CD14-positive monocyte (primary cell): Measurements from ENCODE around the gene RAMACL. TPM values are rescaled to one million over a fixed set of nuclear protein-coding genes. Genes with fewer than 3 reads are reported as not detected.

ENCODE experiments used
- DNase-seq, 3 donors: peaks; one replicate each; pipeline ENCODE4 v3.0.0-alpha.2; 2011 to 2022
- H2AFZ ChIP-seq: 2 replicates; pipeline ENCODE4 v1.6.0; 2012; ENCODE audit warnings: mild to moderate bottlenecking, low read depth, low read length, inconsistent platforms; ENCODE audit not compliant: insufficient read depth, poor library complexity, severe bottlenecking
- H3K27ac ChIP-seq, 2 donors: 1 replicate in 1 of 2; 2 replicates in 1 of 2; pipeline ENCODE4 v1.5.1; 2012 to 2013; ENCODE audit warnings: low read length in 2 of 2, control low read depth in 1 of 2, inconsistent platforms in 1 of 2, low read depth in 1 of 2, mild to moderate bottlenecking in 1 of 2
- H3K27me3 ChIP-seq, 2 donors: one replicate each; pipeline versions ENCODE4 v1.6.0 to v1.6.1; 2011 to 2013; ENCODE audit warnings: low read length in 2 of 2; ENCODE audit not compliant: control insufficient read depth in 2 of 2, insufficient read depth in 2 of 2
- H3K36me3 ChIP-seq, 2 donors: replicated peaks in 1 of 2; 1 replicate in 1 of 2; 2 replicates in 1 of 2; pipeline versions ENCODE4 v1.5.1 to v1.6.1; 2012 to 2013; ENCODE audit warnings: low read length in 2 of 2, control low read depth in 1 of 2, inconsistent platforms in 1 of 2, mild to moderate bottlenecking in 1 of 2; ENCODE audit not compliant: insufficient read depth in 2 of 2, control insufficient read depth in 1 of 2
- H3K4me1 ChIP-seq, 2 donors: 1 replicate in 1 of 2; 2 replicates in 1 of 2; pipeline versions ENCODE4 v1.5.1 to v1.6.1; 2012 to 2013; ENCODE audit warnings: low read length in 2 of 2, control low read depth in 1 of 2, inconsistent platforms in 1 of 2, mild to moderate bottlenecking in 1 of 2, moderate library complexity in 1 of 2; ENCODE audit not compliant: insufficient read depth in 2 of 2, control insufficient read depth in 1 of 2
- H3K4me2 ChIP-seq: replicated peaks from 2 replicates; pipeline ENCODE3; 2012; ENCODE audit warnings: low read length, moderate library complexity, mild to moderate bottlenecking; ENCODE audit not compliant: poor library complexity, severe bottlenecking; ENCODE audit errors: extremely low read depth
- H3K4me3 ChIP-seq, 3 experiments: fragments of 200-600 bp in 1 of 3; sonication (generic) in 1 of 3; replicated peaks in 1 of 3; 1 replicate in 2 of 3; 2 replicates in 1 of 3; pipeline ENCODE4 v1.5.1; 2011 to 2013; ENCODE audit warnings: low read length in 3 of 3, mild to moderate bottlenecking in 3 of 3, control low read depth in 2 of 3, low read depth in 2 of 3, inconsistent platforms in 1 of 3, moderate library complexity in 1 of 3
- H3K79me2 ChIP-seq: 2 replicates; pipeline ENCODE4 v1.6.0; 2012; ENCODE audit warnings: mild to moderate bottlenecking, control low read depth, inconsistent platforms, low read length, moderate library complexity; ENCODE audit not compliant: insufficient read depth
- H3K9ac ChIP-seq: 2 replicates; pipeline ENCODE4 v1.6.0; 2017; ENCODE audit warnings: low read length, mild to moderate bottlenecking; ENCODE audit not compliant: insufficient read depth, poor library complexity, severe bottlenecking
- H3K9me3 ChIP-seq, 2 donors: replicated peaks in 1 of 2; 1 replicate in 1 of 2; 2 replicates in 1 of 2; pipeline versions ENCODE4 v1.5.1 to v1.6.1; 2012 to 2013; ENCODE audit warnings: low read length in 2 of 2, control low read depth in 1 of 2; ENCODE audit not compliant: control insufficient read depth in 1 of 2, insufficient read depth in 1 of 2
- H4K20me1 ChIP-seq: 2 replicates; pipeline ENCODE4 v1.6.0; 2012; ENCODE audit warnings: mild to moderate bottlenecking, low read length, control low read depth, moderate library complexity; ENCODE audit not compliant: insufficient read depth
- H3K27ac Mint-ChIP-seq, 7 donors: one replicate each; pipeline ENCODE4 v1.8.0; 2020; ENCODE audit warnings: mild to moderate bottlenecking in 7 of 7, mixed read lengths in 7 of 7, moderate library complexity in 6 of 7, inconsistent platforms in 2 of 7
- H3K27me3 Mint-ChIP-seq, 3 donors: one replicate each; pipeline ENCODE4 v1.8.0; 2021 to 2022; ENCODE audit warnings: low read depth in 3 of 3, mild to moderate bottlenecking in 3 of 3, mixed read lengths in 3 of 3, moderate library complexity in 3 of 3, inconsistent platforms in 1 of 3
- H3K36me3 Mint-ChIP-seq, 2 donors: one replicate each; pipeline ENCODE4 v1.8.0; 2020; ENCODE audit warnings: mixed read lengths in 2 of 2, inconsistent platforms in 1 of 2, mild to moderate bottlenecking in 1 of 2
- H3K4me1 Mint-ChIP-seq: one replicate; pipeline ENCODE4 v1.8.0; 2020; ENCODE audit warnings: mild to moderate bottlenecking, mixed read lengths
- H3K4me3 Mint-ChIP-seq, 2 donors: one replicate each; pipeline ENCODE4 v1.8.0; 2020; ENCODE audit warnings: mild to moderate bottlenecking in 2 of 2, mixed read lengths in 2 of 2, moderate library complexity in 1 of 2
- H3K9me3 Mint-ChIP-seq, 7 donors: one replicate each; pipeline ENCODE4 v1.8.0; 2020 to 2022; ENCODE audit warnings: mixed read lengths in 7 of 7, mild to moderate bottlenecking in 6 of 7, moderate library complexity in 6 of 7, inconsistent platforms in 2 of 7
- WGBS: methylation state at CpG from one replicate; pipeline ENCODE4 v1.1.5; 2013; ENCODE audit warnings: missing lambda C conversion rate; ENCODE audit not compliant: insufficient coverage; 5-methylcytosine and 5-hydroxymethylcytosine counted together
- intact Hi-C, 2 donors: fragments of 100-400 bp; cut with micrococcal nuclease; formaldehyde crosslinking; loops; one replicate each; pipeline versions ENCODE4 v1.15.0 to v1.15.1; 2023
- polyA plus RNA-seq, 3 donors: library from polyadenylated mRNA; depleted of rRNA in 1 of 3; unstranded in 2 of 3; stranded (reverse) in 1 of 3; fragments of 300-500 nt in 2 of 3; fragments of >200 nt in 1 of 3; fragmentation: Illumina TruSeq in 2 of 3; gene quantifications; 1 replicate in 2 of 3; 2 replicates in 1 of 3; pipeline ENCODE4 v1.2.3, GENCODE V29; 2012 to 2021
- TF ChIP-seq, protein P1 (sequence below): fragments of 200-600 bp; IDR thresholded peaks from one replicate; pipeline ENCODE4 v1.8.0; 2022; ENCODE audit warnings: antibody characterized with exemption, mild to moderate bottlenecking

The RAMACL gene
- polyA plus RNA-seq, 3 donors: 0.05 to 0.33 (median 0.11) TPM

DNA sequence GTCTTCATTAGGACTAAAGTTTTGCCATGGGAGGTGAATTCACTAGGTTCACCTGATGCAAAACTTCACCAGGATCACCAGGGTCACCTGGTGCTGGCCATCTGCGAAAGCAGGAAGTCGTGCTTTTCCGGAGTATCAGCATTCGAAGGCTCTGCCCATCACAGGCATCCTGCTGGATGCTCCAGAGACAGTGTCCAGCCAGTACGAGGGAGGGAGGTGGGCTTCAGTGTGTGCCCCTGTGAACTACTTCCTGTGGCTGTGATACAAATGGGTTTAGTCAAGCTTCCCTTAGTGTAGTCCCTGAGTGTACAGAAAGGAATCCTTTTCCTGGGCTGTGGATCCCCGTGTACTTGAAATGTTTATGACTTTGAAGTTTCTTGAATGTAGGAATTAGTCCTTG is 44.0 kb upstream of the RAMACL start:
- H3K79me2 ChIP-seq: no peaks in the 10 kb centered on the region
- Mint-ChIP-seq H3K36me3 (no peaks in the 10 kb centered on the region), H3K4me1 (peaks cover 28% of the 10 kb centered on the region), H3K27ac (no peak overlapping the region), H3K4me3 (no peak overlapping the region), H3K9me3 (peaks cover 0 to 10% (median 2%) of the 10 kb centered on the region in 7 donors), H3K27me3 (peaks cover 37 to 48% (median 48%) of the 10 kb centered on the region in 3 donors)
- no peak overlapping the region for H3K4me2 ChIP-seq
- no peak overlapping the region for H3K9ac ChIP-seq
- peaks cover 25 to 34% of the 10 kb centered on the region in 2 donors for H3K27me3 ChIP-seq
- TF ChIP-seq, protein P1, sequence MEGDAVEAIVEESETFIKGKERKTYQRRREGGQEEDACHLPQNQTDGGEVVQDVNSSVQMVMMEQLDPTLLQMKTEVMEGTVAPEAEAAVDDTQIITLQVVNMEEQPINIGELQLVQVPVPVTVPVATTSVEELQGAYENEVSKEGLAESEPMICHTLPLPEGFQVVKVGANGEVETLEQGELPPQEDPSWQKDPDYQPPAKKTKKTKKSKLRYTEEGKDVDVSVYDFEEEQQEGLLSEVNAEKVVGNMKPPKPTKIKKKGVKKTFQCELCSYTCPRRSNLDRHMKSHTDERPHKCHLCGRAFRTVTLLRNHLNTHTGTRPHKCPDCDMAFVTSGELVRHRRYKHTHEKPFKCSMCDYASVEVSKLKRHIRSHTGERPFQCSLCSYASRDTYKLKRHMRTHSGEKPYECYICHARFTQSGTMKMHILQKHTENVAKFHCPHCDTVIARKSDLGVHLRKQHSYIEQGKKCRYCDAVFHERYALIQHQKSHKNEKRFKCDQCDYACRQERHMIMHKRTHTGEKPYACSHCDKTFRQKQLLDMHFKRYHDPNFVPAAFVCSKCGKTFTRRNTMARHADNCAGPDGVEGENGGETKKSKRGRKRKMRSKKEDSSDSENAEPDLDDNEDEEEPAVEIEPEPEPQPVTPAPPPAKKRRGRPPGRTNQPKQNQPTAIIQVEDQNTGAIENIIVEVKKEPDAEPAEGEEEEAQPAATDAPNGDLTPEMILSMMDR: no peak
- peaks cover 21 to 29% of the 10 kb centered on the region in 2 donors for H3K4me1 ChIP-seq
- H3K27ac ChIP-seq: no peak overlapping the region
- no peaks in the 10 kb centered on the region for H3K9me3 ChIP-seq
- 93% methylated on average over 5 of the region's 6 CpGs for WGBS
- intact Hi-C loops: no loop called here
- no peak for DNase-seq
- H2AFZ ChIP-seq: no peak overlapping the region
- H3K4me3 ChIP-seq: no peak overlapping the region
- H3K36me3 ChIP-seq: no peaks in the 10 kb centered on the region
- no peaks in the 10 kb centered on the region for H4K20me1 ChIP-seq

DNA sequence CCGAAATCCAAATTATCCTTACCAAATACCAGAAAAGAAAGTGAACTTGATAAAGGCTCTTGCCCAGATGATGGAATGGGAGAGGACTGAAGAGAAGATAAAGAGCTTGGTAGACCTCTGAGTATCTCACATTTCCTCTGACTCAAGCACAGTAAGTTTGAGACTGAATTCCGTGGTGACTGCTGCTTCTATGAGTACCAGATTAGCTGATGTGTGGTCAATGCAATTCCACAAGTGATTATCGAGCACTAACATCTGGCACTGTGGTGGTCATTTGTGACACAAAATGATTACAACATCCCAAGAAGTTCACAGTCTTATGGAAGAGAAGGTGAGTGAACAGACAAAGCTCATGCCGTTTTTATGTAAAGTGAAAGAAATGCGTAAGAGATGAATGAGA is 43.1 kb upstream of the RAMACL start:
- H3K9ac ChIP-seq: no peak overlapping the region
- H3K4me1 ChIP-seq: peaks cover 21 to 29% of the 10 kb centered on the region in 2 donors
- H3K27me3 Mint-ChIP-seq: peaks cover 42 to 54% (median 54%) of the 10 kb centered on the region in 3 donors
- no peaks in the 10 kb centered on the region for H4K20me1 ChIP-seq
- H3K79me2 ChIP-seq: no peaks in the 10 kb centered on the region
- TF ChIP-seq, protein P1: no peak
- H3K27ac Mint-ChIP-seq: no peak overlapping the region
- H2AFZ ChIP-seq: no peak overlapping the region
- H3K9me3 Mint-ChIP-seq: peaks cover 0 to 10% (median 4%) of the 10 kb centered on the region in 7 donors
- peak overlapping the region in 1 of 2 donors; percentile 52 for H3K4me3 Mint-ChIP-seq
- no peaks in the 10 kb centered on the region for H3K36me3 ChIP-seq
- H3K4me3 ChIP-seq: no peak overlapping the region
- no peak for DNase-seq
- peaks cover 27 to 36% of the 10 kb centered on the region in 2 donors for H3K27me3 ChIP-seq
- H3K27ac ChIP-seq: no peak overlapping the region
- H3K4me1 Mint-ChIP-seq: peaks cover 28% of the 10 kb centered on the region
- H3K36me3 Mint-ChIP-seq: no peaks in the 10 kb centered on the region
- intact Hi-C loops: loop anchor here (5.0 to 10.0 kb wide), 7 partner anchors 245 to 375 kb away; partner anchors contain the start of genes MPC1 (in 2 of the 2), RNASET2 (in 2 of the 2) and SFT2D1 (in 1 of the 2)
- 85% methylated on average over 2 of the region's 5 CpGs for WGBS
- H3K9me3 ChIP-seq: no peaks in the 10 kb centered on the region
- no peak overlapping the region for H3K4me2 ChIP-seq
